K562 (cell line): ENCODE data around the gene MPI.

Experiments
- ADNP ChIP-seq: fragments of 200-800 bp; sonication (Bioruptor generic); IDR thresholded peaks from 2 replicates; pipeline ENCODE4 v1.6.1; 2016; ENCODE audit warnings: missing genetic modification characterization, missing compliant biosample characterization
- ATF3 ChIP-seq, 2 experiments: fragments of 450-650 bp in 1 of 2; sonication (generic) in 1 of 2; formaldehyde crosslinking in 1 of 2; IDR thresholded peaks in 1 of 2; conservative IDR thresholded peaks in 1 of 2; 2 replicates each; pipeline versions ENCODE4 v1.6.1 to v1.8.1; 2016 to 2023; ENCODE audit warnings: mild to moderate bottlenecking in 2 of 2, moderate library complexity in 2 of 2, inconsistent platforms in 1 of 2, missing genetic modification reagents in 1 of 2
- BHLHE40 ChIP-seq: IDR thresholded peaks from 2 replicates; pipeline ENCODE4 v1.6.1; 2011; ENCODE audit warnings: low read length, improper control_type of control experiment
- CEBPB ChIP-seq: fragments of 450-650 bp; IDR thresholded peaks from 2 replicates; pipeline ENCODE4 v1.6.1; 2016; ENCODE audit warnings: missing genetic modification characterization, missing compliant biosample characterization
- CHD2 ChIP-seq: IDR thresholded peaks from 2 replicates; pipeline ENCODE4 v1.6.1; 2011; ENCODE audit warnings: low read depth, low read length
- CTCF ChIP-seq, 3 experiments: IDR thresholded peaks in 2 of 3; conservative IDR thresholded peaks in 1 of 3; 2 replicates each; pipeline ENCODE4 v1.5.1; 2011 to 2012; ENCODE audit warnings: low read length in 3 of 3, mild to moderate bottlenecking in 3 of 3, control low read depth in 2 of 3, improper control_type of control experiment in 1 of 3, inconsistent platforms in 1 of 3, low read depth in 1 of 3, mixed read lengths in 1 of 3, moderate library complexity in 1 of 3; ENCODE audit not compliant: insufficient read depth in 2 of 3
- ETV6 ChIP-seq, 3 experiments: fragments of 150-350 bp in 1 of 3; sonication (generic) in 1 of 3; formaldehyde crosslinking in 1 of 3; IDR thresholded peaks; 2 replicates each; pipeline versions ENCODE4 v1.6.1 to v1.8.0; 2014 to 2022; ENCODE audit warnings: borderline replicate concordance in 2 of 3, low read depth in 2 of 3, antibody characterized with exemption in 1 of 3, low read length in 1 of 3, mild to moderate bottlenecking in 1 of 3, missing genetic modification reagents in 1 of 3
- JUNB ChIP-seq: fragments of 450-650 bp; formaldehyde crosslinking; conservative IDR thresholded peaks from 2 replicates; pipeline ENCODE4 v1.4.0; 2020; ENCODE audit warnings: mild to moderate bottlenecking
- MAZ ChIP-seq, 2 experiments: fragments of 450-650 bp in 1 of 2; sonication (generic) in 1 of 2; formaldehyde crosslinking; IDR thresholded peaks in 1 of 2; conservative IDR thresholded peaks in 1 of 2; 2 replicates each; pipeline versions ENCODE4 v1.4.0 to v1.5.0; 2020; ENCODE audit warnings: mild to moderate bottlenecking in 1 of 2, missing genetic modification reagents in 1 of 2
- ZBTB43 ChIP-seq: sonication (generic); formaldehyde crosslinking; IDR thresholded peaks from 2 replicates; pipeline ENCODE4 v1.8.0; 2023; ENCODE audit warnings: mild to moderate bottlenecking, missing genetic modification reagents
- ZNF224 ChIP-seq: sonication (generic); formaldehyde crosslinking; IDR thresholded peaks from 2 replicates; pipeline ENCODE4 v1.8.0; 2022; ENCODE audit warnings: mild to moderate bottlenecking, missing genetic modification reagents
- ZNF324 ChIP-seq: fragments of 250-450 bp; sonication (Bioruptor Pico); IDR thresholded peaks from 2 replicates; pipeline ENCODE4 v1.4.0; 2020; ENCODE audit warnings: mild to moderate bottlenecking
- TF ChIP-seq, protein P1 (sequence below), 2 experiments: fragments of 450-650 bp; formaldehyde crosslinking in 1 of 2; IDR thresholded peaks; 2 replicates each; pipeline versions ENCODE4 v1.4.0 to v1.6.1; 2014 to 2020; ENCODE audit warnings: mild to moderate bottlenecking in 2 of 2, borderline replicate concordance in 1 of 2, low read depth in 1 of 2

DNA sequence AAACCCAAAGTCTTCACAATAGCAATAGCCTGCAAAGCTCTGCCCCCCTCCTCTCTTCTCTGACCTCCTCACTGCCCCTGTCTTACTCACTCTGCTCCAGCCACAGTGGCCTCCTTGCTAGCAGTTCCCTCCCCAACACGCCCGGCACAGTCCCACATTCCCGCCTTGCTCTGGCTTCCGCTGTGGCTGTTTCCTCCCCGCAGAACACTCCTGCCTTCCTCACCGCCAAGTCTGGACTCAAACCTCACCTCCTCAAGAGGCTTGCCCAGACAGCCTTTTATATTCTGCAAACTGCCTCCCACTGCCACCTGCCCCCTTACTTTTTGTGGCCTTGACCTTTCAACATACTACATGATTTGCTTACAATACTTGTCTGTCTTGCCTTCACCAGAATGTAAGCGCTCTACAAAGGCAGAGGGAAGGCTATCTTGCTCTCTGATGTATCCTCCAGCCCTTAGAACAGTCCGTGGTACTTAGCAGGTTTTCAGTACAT, 406 bp upstream of the MPI start:
- TF ChIP-seq CTCF (IDR thresholded peaks at IDR 0.05 in 2 of 3, conservative IDR thresholded peaks at IDR 0.05 in 1 of 3; ENCODE audit: insufficient read depth in 2 of 3, low read depth in 1 of 3, low read length in 3 of 3) (no peak), MAZ (CRISPR knock-in tag; conservative IDR thresholded peaks at IDR 0.05 in 1 of 2, IDR thresholded peaks at IDR 0.05 in 1 of 2) (no peak), CEBPB (no peak), ZBTB43 (CRISPR knock-in tag) (no peak), ZNF224 (0 out of 2 replicates have a peak, but pooled peaks have one; percentile 42), BHLHE40 (no peak), CHD2 (no peak), ZNF324 (CRISPR knock-in tag) (no peak), JUNB (CRISPR knock-in tag) (no peak), ATF3 (IDR thresholded peaks at IDR 0.05) (no peak; the same call in 1 of the 2 replicates), ATF3 (CRISPR knock-in tag; conservative IDR thresholded peaks at IDR 0.05) (no peak), ADNP (no peak), ETV6 (IDR thresholded peaks at IDR 0.05; ENCODE audit: borderline replicate concordance in 1 of 2, low read depth in 2 of 2, low read length in 1 of 2) (no peak), ETV6 (CRISPR knock-in tag; IDR thresholded peaks at IDR 0.05; ENCODE audit: borderline replicate concordance) (no peak)
- TF ChIP-seq, protein P1, sequence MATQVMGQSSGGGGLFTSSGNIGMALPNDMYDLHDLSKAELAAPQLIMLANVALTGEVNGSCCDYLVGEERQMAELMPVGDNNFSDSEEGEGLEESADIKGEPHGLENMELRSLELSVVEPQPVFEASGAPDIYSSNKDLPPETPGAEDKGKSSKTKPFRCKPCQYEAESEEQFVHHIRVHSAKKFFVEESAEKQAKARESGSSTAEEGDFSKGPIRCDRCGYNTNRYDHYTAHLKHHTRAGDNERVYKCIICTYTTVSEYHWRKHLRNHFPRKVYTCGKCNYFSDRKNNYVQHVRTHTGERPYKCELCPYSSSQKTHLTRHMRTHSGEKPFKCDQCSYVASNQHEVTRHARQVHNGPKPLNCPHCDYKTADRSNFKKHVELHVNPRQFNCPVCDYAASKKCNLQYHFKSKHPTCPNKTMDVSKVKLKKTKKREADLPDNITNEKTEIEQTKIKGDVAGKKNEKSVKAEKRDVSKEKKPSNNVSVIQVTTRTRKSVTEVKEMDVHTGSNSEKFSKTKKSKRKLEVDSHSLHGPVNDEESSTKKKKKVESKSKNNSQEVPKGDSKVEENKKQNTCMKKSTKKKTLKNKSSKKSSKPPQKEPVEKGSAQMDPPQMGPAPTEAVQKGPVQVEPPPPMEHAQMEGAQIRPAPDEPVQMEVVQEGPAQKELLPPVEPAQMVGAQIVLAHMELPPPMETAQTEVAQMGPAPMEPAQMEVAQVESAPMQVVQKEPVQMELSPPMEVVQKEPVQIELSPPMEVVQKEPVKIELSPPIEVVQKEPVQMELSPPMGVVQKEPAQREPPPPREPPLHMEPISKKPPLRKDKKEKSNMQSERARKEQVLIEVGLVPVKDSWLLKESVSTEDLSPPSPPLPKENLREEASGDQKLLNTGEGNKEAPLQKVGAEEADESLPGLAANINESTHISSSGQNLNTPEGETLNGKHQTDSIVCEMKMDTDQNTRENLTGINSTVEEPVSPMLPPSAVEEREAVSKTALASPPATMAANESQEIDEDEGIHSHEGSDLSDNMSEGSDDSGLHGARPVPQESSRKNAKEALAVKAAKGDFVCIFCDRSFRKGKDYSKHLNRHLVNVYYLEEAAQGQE (IDR thresholded peaks at IDR 0.05; ENCODE audit: borderline replicate concordance), result no peak
- TF ChIP-seq, protein P1 (CRISPR knock-in tag; IDR thresholded peaks at IDR 0.05; ENCODE audit: low read depth), result no peak
